Activated gamma-delta T cell (primary cell): ENCODE data around the gene CNGA3.
"Not testable (repeated sequence)": the region's sequence is repeated elsewhere in the genome, so short reads cannot be mapped to it uniquely, and the experiment has no call there.

ENCODE experiments used
- DNase-seq: peaks from one replicate; lab custom pipeline; 2025; lab: John Stamatoyannopoulos, UW

Gene CNGA3

GRCh38 chr2:98399140-98399539 lies 52.9 kb downstream of the CNGA3 start:
- no peak for DNase-seq

GRCh38 chr2:98403878-98404277 lies 57.6 kb downstream of the CNGA3 start:
- DNase-seq = no peak

GRCh38 chr2:98404556-98405250 lies 58.4 kb downstream of the CNGA3 start:
- DNase-seq = no peak

DNA sequence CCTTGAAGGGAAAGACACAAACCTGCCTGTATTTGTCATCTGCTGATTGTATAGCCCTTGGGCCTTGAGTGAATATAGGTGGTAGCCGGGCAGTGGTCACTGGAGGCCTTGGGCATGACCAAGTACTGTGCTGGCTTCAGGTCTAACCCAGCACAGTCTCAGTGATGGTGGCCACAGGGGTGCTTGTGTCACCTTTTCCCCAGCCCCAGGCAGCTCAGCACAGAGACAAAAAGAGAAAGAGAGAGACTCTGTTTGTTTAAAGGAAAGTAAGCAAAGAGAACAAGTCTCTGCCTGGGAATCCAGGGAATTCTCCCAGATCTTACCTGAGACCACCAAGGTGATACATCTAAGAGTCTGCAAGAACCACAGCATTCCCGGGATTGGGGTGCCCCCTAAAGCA lies 59.0 kb downstream of the CNGA3 start:
- no peak for DNase-seq

- DNase-seq = no peak
Observed at GRCh38 chr2:98408155-98408554, 61.9 kb downstream of the CNGA3 start.

GRCh38 chr2:98412751-98413458 lies 66.6 kb downstream of the CNGA3 start:
- no peak for DNase-seq

DNA sequence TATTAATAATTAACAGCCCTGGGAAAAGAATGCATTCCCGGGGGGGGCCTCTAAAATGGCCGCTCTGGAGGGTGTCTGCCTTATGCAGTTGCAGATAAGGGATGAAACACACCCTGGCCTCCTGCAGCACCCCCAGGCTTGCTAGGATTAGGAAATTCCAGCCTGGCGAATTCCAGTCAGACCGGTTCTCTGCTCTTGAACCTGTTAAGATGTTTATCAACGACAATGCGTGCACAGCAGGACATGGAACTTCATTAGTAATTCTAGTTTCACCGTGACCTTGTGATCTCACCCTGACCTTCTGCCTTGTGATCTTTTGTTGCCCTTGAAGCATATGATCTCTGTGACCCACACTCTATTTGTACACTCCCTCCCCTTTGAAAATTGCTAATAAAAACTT lies 68.0 kb downstream of the CNGA3 start:
- DNase-seq = not testable (repeated sequence)

DNA sequence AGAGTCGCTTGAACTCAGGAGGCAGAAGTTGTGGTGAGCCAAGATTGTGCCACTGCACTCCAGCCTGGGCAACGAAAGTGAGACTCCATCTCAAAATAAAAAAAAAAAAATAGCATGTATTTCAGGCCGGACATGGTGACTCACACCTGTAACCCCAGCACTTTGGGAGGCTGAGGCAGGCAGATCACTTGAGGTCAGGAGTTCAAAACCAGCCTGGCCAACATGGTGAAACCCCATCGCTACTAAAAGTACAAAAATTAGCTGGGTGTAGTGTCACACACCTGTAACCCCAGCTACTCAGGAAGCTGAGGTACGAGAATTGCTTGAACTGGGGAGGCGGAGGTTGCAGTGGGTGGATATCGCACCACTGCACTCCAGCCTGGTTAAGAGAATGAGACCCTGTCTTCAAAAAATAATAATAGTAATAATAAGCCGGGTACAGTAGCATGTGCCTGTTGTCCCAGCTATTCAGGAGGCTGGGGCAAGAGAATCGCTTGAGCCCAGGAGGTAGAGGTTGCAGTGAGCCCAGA lies 69.5 kb downstream of the CNGA3 start:
- not testable (repeated sequence) for DNase-seq

- DNase-seq = no peak
Observed at GRCh38 chr2:98416383-98417159, 70.3 kb downstream of the CNGA3 start.

GRCh38 chr2:98419544-98419943 lies 73.3 kb downstream of the CNGA3 start:
- no peak for DNase-seq

DNA sequence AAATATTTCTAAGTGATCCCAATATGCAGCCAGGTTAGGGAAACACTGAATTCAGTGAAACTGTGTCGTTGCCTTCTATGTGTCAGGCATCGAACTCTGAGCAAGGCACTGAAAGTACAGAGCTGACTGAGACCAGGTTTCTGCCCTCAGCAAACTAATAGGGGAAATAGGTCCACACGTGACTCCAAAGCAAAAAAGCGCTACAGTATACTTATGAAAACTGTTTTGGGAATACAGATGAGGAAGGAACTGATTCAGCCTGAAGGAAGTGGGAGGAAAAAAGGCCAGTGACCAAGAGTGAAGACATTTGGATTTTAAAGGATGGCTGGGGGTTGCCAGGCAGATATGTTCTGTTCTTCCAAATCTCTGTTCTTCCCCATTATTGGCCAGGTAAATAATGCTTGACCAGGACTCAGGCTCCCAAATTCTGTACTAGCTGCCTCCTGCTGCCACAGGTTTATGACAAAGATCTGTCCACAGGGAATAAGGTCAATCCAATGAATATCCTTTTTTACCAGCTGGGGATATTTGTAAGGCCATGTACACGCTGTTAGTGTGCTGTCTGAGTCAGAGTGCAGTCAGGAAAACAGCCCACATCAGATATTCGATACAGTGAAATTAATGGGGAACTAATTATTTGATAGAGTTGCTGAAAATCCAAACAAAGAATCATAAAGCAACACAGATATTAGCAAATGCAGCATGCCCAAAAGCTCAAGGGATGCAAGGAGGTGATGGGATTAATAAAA lies 73.9 kb downstream of the CNGA3 start:
- no peak for DNase-seq

- DNase-seq = no peak
Observed at GRCh38 chr2:98422449-98422848, 76.2 kb downstream of the CNGA3 start.

DNA sequence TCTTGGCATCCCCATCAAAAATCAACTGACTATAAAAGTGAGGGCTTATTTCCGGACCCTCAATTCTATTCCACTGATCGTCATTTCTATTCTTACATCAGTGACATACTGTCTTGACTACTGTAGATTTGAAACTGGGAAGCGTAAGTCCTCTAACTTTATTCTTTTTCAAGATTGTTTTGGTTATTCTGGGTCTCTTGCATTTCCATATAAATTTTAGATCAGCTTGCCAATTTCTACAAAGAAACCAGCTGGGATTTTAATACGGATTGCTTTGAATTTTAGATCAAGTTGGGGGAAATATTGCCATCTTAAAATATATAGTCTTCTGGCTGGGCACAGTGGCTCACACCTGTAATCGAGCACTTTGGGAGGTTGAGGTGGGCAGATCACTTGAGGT lies 80.5 kb downstream of the CNGA3 start:
- DNase-seq = no peak

DNA sequence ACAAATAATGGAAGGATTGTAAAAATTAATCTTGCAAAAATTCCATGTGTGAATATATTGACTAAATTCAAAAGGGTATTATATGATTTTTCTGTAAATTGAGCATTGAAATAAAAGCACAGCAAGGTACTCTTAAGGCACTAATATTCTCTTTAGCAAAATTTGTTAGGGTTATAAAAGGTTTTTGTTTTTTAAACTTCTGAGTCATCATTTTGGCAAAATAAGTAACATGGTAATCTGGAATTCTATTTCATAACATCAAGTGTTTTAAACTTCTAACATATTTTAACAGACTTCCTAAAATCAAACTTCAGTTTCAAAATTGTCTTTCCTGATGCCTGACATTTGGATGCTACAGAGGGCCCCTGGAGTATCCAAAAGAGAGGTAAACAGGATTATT lies 85.9 kb downstream of the CNGA3 start:
- no peak for DNase-seq

DNA sequence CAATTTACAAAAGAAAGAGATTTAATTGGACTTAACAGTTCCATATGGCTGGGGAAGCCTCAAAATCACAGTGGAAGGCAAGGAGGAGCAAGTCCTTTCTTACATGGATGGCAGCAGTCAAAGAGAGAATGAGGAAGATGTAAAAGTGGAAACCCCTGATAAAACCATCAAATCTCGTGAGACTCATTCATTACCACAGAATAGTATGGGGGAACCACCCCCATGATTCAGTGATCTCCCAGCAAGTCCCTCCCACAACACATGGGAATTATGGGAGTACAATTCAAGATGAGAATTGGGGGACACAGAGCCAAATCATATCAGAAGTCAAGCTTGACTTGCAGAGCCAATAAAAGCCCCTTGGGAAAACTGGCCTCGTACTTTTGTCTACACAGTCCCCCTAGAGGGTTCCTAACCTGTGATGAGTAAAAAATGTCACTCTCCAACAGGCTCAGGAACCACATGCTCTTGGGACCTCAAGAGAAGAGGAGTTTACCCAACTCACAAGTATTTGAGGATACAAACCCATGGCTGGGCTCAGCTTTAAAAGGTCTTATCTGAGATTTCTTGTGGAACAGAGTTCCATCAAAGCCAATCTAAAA lies 87.2 kb downstream of the CNGA3 start:
- no peak for DNase-seq

DNA sequence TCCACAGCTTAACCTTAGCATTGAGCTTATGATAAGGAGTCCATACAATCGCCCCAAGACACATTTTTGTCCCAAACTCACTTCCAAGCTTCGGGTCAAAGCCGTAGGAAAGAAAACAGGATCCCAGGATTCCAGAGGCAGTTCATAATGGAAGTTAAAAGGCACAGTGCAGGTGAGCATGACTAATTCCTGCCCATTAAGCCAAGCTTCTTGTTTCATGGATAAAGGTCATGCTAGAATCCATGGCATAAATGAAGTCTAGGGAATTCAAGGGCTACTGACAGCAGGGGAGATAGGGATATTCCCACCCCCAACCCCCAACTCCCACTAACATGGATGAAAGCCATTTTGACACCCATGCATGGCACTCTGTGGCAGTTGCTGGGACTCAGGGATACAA lies 88.2 kb downstream of the CNGA3 start:
- DNase-seq = no peak

DNA sequence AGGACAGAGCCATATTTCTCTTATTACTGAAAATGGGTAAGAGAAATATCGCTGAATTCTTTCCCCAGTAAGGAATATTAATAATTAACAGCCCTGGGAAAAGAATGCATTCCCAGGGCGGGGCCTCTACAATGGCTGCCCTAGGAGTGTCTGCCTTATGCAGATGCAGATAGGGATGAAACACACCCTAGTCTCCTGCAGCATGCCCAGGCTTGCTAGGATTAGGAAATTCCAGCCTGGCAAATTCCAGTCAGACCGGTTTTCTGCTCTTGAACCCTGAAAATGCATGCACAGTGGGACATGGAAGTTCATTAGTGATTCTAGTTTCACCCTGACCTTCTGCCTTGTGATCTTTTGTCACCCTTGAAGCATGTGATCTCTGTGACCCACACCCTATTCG lies 89.4 kb downstream of the CNGA3 start:
- DNase-seq = not testable (repeated sequence)

DNA sequence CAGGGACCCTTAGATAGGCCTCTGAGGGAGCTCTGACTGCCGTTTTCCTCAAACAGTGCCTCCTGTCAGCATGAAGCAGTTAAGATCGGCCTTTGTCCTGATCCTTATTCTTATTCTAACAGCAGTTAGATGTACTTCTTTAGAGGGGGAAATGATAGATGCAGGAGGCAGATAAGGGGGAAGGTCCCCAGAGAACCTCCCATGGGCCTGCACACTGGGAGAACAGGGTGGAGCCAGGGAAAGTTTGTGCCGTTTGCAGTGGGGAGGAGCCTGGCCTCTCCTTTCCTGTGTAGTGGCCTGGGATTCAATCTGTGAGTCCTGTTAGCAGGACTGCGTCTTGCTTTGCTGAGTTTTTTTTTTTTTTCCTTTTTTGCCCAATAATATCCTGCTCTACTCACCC lies 90.5 kb downstream of the CNGA3 start:
- no peak for DNase-seq

- DNase-seq = no peak
Observed at GRCh38 chr2:98438190-98439133, 92.2 kb downstream of the CNGA3 start.

GRCh38 chr2:98441706-98442450 lies 95.6 kb downstream of the CNGA3 start:
- no peak for DNase-seq
